Retinal pigment epithelial cell (primary cell): Measurements from ENCODE around the gene GSK3B.

Experiments used
- DNase-seq: peaks from one replicate; pipeline ENCODE4 v3.0.0-alpha.2; 2010; ENCODE audit warnings: low read depth
- H3K4me3 ChIP-seq: 2 replicates; pipeline ENCODE4 v1.5.1; 2011; ENCODE audit warnings: mild to moderate bottlenecking, low read length, control low read depth, moderate library complexity
- TF ChIP-seq, protein P1 (sequence below): conservative IDR thresholded peaks from 2 replicates; pipeline ENCODE4 v1.5.1; 2011; ENCODE audit warnings: low read depth, low read length, control low read depth, inconsistent platforms

The GSK3B gene

DNA sequence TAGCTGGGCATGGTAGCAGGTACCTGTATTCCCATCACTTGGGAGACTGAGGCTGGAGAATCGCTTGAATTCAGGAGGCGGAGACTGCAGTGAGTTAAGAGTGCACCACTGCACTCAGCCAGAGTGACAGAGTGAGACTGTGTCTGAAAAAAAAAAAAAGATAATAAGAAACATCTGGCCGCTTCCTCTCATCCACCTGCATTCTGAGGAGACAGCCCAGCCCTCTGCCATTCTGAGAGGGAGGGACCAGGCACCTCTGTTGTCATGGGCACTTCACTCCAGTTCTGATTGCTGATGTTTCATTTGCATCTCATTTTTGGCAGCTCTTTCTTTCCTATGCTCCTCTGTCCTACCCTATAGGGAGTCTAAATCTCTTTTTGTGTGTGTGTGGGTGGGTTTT lies 36.4 kb upstream of the GSK3B start:
- no peak for DNase-seq

GRCh38 chr3:120129718-120130513 lies 35.7 kb upstream of the GSK3B start:
- no peak overlapping the region for H3K4me3 ChIP-seq
- DNase-seq, result no peak
- TF ChIP-seq, protein P1, sequence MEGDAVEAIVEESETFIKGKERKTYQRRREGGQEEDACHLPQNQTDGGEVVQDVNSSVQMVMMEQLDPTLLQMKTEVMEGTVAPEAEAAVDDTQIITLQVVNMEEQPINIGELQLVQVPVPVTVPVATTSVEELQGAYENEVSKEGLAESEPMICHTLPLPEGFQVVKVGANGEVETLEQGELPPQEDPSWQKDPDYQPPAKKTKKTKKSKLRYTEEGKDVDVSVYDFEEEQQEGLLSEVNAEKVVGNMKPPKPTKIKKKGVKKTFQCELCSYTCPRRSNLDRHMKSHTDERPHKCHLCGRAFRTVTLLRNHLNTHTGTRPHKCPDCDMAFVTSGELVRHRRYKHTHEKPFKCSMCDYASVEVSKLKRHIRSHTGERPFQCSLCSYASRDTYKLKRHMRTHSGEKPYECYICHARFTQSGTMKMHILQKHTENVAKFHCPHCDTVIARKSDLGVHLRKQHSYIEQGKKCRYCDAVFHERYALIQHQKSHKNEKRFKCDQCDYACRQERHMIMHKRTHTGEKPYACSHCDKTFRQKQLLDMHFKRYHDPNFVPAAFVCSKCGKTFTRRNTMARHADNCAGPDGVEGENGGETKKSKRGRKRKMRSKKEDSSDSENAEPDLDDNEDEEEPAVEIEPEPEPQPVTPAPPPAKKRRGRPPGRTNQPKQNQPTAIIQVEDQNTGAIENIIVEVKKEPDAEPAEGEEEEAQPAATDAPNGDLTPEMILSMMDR, result no peak

More for the DNA sequence above, 36.4 kb upstream of the GSK3B start:
- TF ChIP-seq, protein P1, result no peak
- H3K4me3 ChIP-seq, result no peak overlapping the region

GRCh38 chr3:120129051-120129450 lies 34.8 kb upstream of the GSK3B start:
- TF ChIP-seq, protein P1, result no peak
- H3K4me3 ChIP-seq, result no peak overlapping the region
- DNase-seq, result no peak

DNA sequence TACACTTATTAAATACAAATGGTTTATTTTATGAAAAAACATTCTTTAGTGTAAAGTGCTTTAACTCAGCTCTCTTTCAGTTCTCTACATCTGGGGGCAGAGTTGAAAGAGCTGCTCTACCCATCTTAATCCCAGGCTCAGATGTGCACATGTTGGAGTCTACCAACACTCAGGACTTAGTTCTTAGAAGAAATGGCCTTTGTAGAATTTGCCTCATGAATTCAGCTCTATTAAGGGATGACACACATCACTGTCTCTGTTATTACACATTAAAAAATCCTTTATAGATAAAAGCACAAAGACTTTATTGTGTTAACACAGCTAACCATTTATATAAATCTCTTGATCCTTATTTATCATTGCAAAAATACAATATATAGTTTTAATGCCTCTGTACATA lies 31.7 kb upstream of the GSK3B start:
- H3K4me3 ChIP-seq, result no peak overlapping the region
- TF ChIP-seq, protein P1, result no peak
- DNase-seq, result no peak

- H3K4me3 ChIP-seq, result no peak overlapping the region
- TF ChIP-seq, protein P1, result no peak
Observed at GRCh38 chr3:120119846-120120510, 25.7 kb upstream of the GSK3B start.

GRCh38 chr3:120114981-120115380 lies 20.7 kb upstream of the GSK3B start:
- no peak overlapping the region for H3K4me3 ChIP-seq
- TF ChIP-seq, protein P1, result no peak
- DNase-seq, result no peak

More at GRCh38 chr3:120119846-120120510, 25.7 kb upstream of the GSK3B start:
- no peak for DNase-seq
